ENCODE results near the gene CATSPER3.

The CATSPER3 gene

GRCh38 chr5:135034963-135035677 is 67.4 kb downstream of the CATSPER3 start:
- peaks cover 33% of the 10 kb centered on the region for H3K4me1 Mint-ChIP-seq
- H3K4me3 Mint-ChIP-seq, result peak overlapping the region; percentile 77
- peaks cover 93% of the 10 kb centered on the region for H3K27me3 Mint-ChIP-seq
- CTCF ChIA-PET, result interaction anchor here (1.1 kb wide), 1 partner anchor 155 kb away, joined by 3 read pairs; no protein-coding TSS in a partner anchor
- DNase-seq, result no peak
- no peaks in the 10 kb centered on the region for H3K9me3 Mint-ChIP-seq
- H3K36me3 Mint-ChIP-seq, result peaks cover 4% of the 10 kb centered on the region
- H3K27ac Mint-ChIP-seq, result peak overlapping the region; percentile 3

GRCh38 chr5:135035678-135036030 is 67.9 kb downstream of the CATSPER3 start:
- CTCF ChIA-PET, result interaction anchor here (1.1 kb wide), 1 partner anchor 155 kb away, joined by 3 read pairs; no protein-coding TSS in a partner anchor
- Mint-ChIP-seq H3K36me3 (peaks cover 4% of the 10 kb centered on the region), H3K4me3 (no peak overlapping the region), H3K27me3 (peaks cover 93% of the 10 kb centered on the region), H3K27ac (no peak overlapping the region), H3K4me1 (peaks cover 29% of the 10 kb centered on the region), H3K9me3 (no peaks in the 10 kb centered on the region)
- no peak for DNase-seq

GRCh38 chr5:135036405-135036804 is 68.7 kb downstream of the CATSPER3 start:
- Mint-ChIP-seq H3K27ac (no peak overlapping the region), H3K9me3 (no peaks in the 10 kb centered on the region), H3K27me3 (peaks cover 93% of the 10 kb centered on the region), H3K36me3 (peaks cover 4% of the 10 kb centered on the region), H3K4me1 (peaks cover 24% of the 10 kb centered on the region), H3K4me3 (no peak overlapping the region)
- CTCF ChIA-PET, result interaction anchor here (1.1 kb wide), 1 partner anchor 154 kb away, joined by 3 read pairs; no protein-coding TSS in a partner anchor
- no peak for DNase-seq

- H3K4me1 Mint-ChIP-seq, result peaks cover 21% of the 10 kb centered on the region
- H3K36me3 Mint-ChIP-seq, result peaks cover 4% of the 10 kb centered on the region
- H3K9me3 Mint-ChIP-seq, result no peaks in the 10 kb centered on the region
- H3K27ac Mint-ChIP-seq, result no peak overlapping the region
- no peak overlapping the region for H3K4me3 Mint-ChIP-seq
- peaks cover 94% of the 10 kb centered on the region for H3K27me3 Mint-ChIP-seq
- CTCF ChIA-PET, result no interaction called here
- no peak for DNase-seq
Measured at GRCh38 chr5:135037519-135038204, 70.0 kb downstream of the CATSPER3 start.

GRCh38 chr5:135038205-135038812 is 70.6 kb downstream of the CATSPER3 start:
- Mint-ChIP-seq H3K27me3 (peaks cover 94% of the 10 kb centered on the region), H3K9me3 (no peaks in the 10 kb centered on the region), H3K27ac (no peak overlapping the region), H3K36me3 (peaks cover 2% of the 10 kb centered on the region), H3K4me3 (no peak overlapping the region), H3K4me1 (peaks cover 18% of the 10 kb centered on the region)
- no peak for DNase-seq
- CTCF ChIA-PET, result no interaction called here

- Mint-ChIP-seq H3K36me3 (peaks cover 1% of the 10 kb centered on the region), H3K27me3 (peaks cover 96% of the 10 kb centered on the region), H3K9me3 (no peaks in the 10 kb centered on the region), H3K27ac (no peak overlapping the region), H3K4me1 (peaks cover 16% of the 10 kb centered on the region), H3K4me3 (no peak overlapping the region)
- CTCF ChIA-PET, result no interaction called here
- no peak for DNase-seq
Measured at GRCh38 chr5:135038813-135039270, 71.1 kb downstream of the CATSPER3 start.

- CTCF ChIA-PET, result no interaction called here
- no peak overlapping the region for H3K27ac Mint-ChIP-seq
- no peak for DNase-seq
- H3K4me1 Mint-ChIP-seq, result peaks cover 14% of the 10 kb centered on the region
- H3K27me3 Mint-ChIP-seq, result peaks cover 98% of the 10 kb centered on the region
- no peaks in the 10 kb centered on the region for H3K9me3 Mint-ChIP-seq
- H3K36me3 Mint-ChIP-seq, result no peaks in the 10 kb centered on the region
- H3K4me3 Mint-ChIP-seq, result no peak overlapping the region
Measured at GRCh38 chr5:135039271-135040033, 71.7 kb downstream of the CATSPER3 start.

GRCh38 chr5:135040034-135040332 is 72.3 kb downstream of the CATSPER3 start:
- Mint-ChIP-seq H3K36me3 (no peaks in the 10 kb centered on the region), H3K27me3 (peaks cover 98% of the 10 kb centered on the region), H3K27ac (no peak overlapping the region), H3K4me1 (peaks cover 10% of the 10 kb centered on the region), H3K9me3 (no peaks in the 10 kb centered on the region), H3K4me3 (no peak overlapping the region)
- CTCF ChIA-PET, result no interaction called here
- DNase-seq, result no peak

GRCh38 chr5:135040333-135041144 is 72.8 kb downstream of the CATSPER3 start:
- Mint-ChIP-seq H3K27me3 (peaks cover 98% of the 10 kb centered on the region), H3K27ac (no peak overlapping the region), H3K36me3 (no peaks in the 10 kb centered on the region), H3K9me3 (no peaks in the 10 kb centered on the region), H3K4me3 (no peak overlapping the region), H3K4me1 (peaks cover 9% of the 10 kb centered on the region)
- DNase-seq, result no peak
- CTCF ChIA-PET, result no interaction called here

- H3K27ac Mint-ChIP-seq, result no peak overlapping the region
- no peak for DNase-seq
- H3K27me3 Mint-ChIP-seq, result peaks cover 97% of the 10 kb centered on the region
- H3K4me3 Mint-ChIP-seq, result no peak overlapping the region
- peaks cover 6% of the 10 kb centered on the region for H3K4me1 Mint-ChIP-seq
- H3K36me3 Mint-ChIP-seq, result no peaks in the 10 kb centered on the region
- no peaks in the 10 kb centered on the region for H3K9me3 Mint-ChIP-seq
- CTCF ChIA-PET, result no interaction called here
Measured at GRCh38 chr5:135041145-135041587, 73.5 kb downstream of the CATSPER3 start.

- CTCF ChIA-PET, result interaction anchor here (0.9 kb wide), 1 partner anchor 10 kb away, joined by 3 read pairs; no protein-coding TSS in a partner anchor
- Mint-ChIP-seq H3K27me3 (peaks cover 96% of the 10 kb centered on the region), H3K36me3 (no peaks in the 10 kb centered on the region), H3K4me1 (peaks cover 6% of the 10 kb centered on the region), H3K9me3 (no peaks in the 10 kb centered on the region), H3K27ac (no peak overlapping the region), H3K4me3 (no peak overlapping the region)
- no peak for DNase-seq
Measured at GRCh38 chr5:135041726-135042125, 74.0 kb downstream of the CATSPER3 start.

- DNase-seq, result no peak
- no peak overlapping the region for H3K27ac Mint-ChIP-seq
- H3K4me1 Mint-ChIP-seq, result peaks cover 6% of the 10 kb centered on the region
- CTCF ChIA-PET, result interaction anchor here (0.9 kb wide), 1 partner anchor 11 kb away, joined by 3 read pairs; no protein-coding TSS in a partner anchor
- H3K9me3 Mint-ChIP-seq, result no peaks in the 10 kb centered on the region
- peaks cover 96% of the 10 kb centered on the region for H3K27me3 Mint-ChIP-seq
- H3K4me3 Mint-ChIP-seq, result no peak overlapping the region
- H3K36me3 Mint-ChIP-seq, result no peaks in the 10 kb centered on the region
Measured at GRCh38 chr5:135042595-135042994, 74.9 kb downstream of the CATSPER3 start.

GRCh38 chr5:135045488-135045887 is 77.8 kb downstream of the CATSPER3 start:
- H3K27me3 Mint-ChIP-seq, result peaks cover 98% of the 10 kb centered on the region
- no peak overlapping the region for H3K27ac Mint-ChIP-seq
- H3K36me3 Mint-ChIP-seq, result no peaks in the 10 kb centered on the region
- no peaks in the 10 kb centered on the region for H3K9me3 Mint-ChIP-seq
- DNase-seq, result no peak
- no peak overlapping the region for H3K4me3 Mint-ChIP-seq
- peaks cover 2% of the 10 kb centered on the region for H3K4me1 Mint-ChIP-seq
- CTCF ChIA-PET, result interaction anchor here (0.6 kb wide), 1 partner anchor 300 kb away, joined by 4 read pairs; no protein-coding TSS in a partner anchor
